Effector memory CD4-positive, alpha-beta T cell (primary cell): ENCODE results near the gene NOX5.
A peak's percentile ranks its signal among the peaks of the same experiment; 100 is the strongest.
"Not testable (repeated sequence)": the region's sequence is repeated elsewhere in the genome, so short reads cannot be mapped to it uniquely, and the experiment has no call there.

Experiments
- DNase-seq, 3 donors: peaks; one replicate each; pipeline ENCODE4 v3.0.0-alpha.2; 2020
- H3K27ac ChIP-seq: 2 replicates; pipeline ENCODE4 v1.7.0; 2013; ENCODE audit warnings: mild to moderate bottlenecking, low read length, moderate library complexity; ENCODE audit not compliant: insufficient read depth, poor library complexity, severe bottlenecking
- H3K27me3 ChIP-seq: replicated peaks from 2 replicates; pipeline ENCODE4 v1.7.0; 2013; ENCODE audit warnings: mild to moderate bottlenecking, low read length; ENCODE audit not compliant: insufficient read depth, control insufficient read depth, poor library complexity, severe bottlenecking
- H3K36me3 ChIP-seq: 2 replicates; pipeline ENCODE4 v1.7.0; 2013; ENCODE audit warnings: mild to moderate bottlenecking, low read length, moderate library complexity; ENCODE audit not compliant: control insufficient read depth, insufficient read depth
- H3K4me1 ChIP-seq: 2 replicates; pipeline ENCODE4 v1.7.0; 2013; ENCODE audit warnings: low read length, mild to moderate bottlenecking; ENCODE audit not compliant: control insufficient read depth, insufficient read depth, poor library complexity, severe bottlenecking
- H3K4me3 ChIP-seq: 2 replicates; pipeline ENCODE4 v1.7.0; 2013; ENCODE audit warnings: low read length, low read depth, mild to moderate bottlenecking; ENCODE audit not compliant: insufficient read depth, poor library complexity, severe bottlenecking
- H3K9me3 ChIP-seq: 2 replicates; pipeline ENCODE4 v1.7.0; 2013; ENCODE audit warnings: mild to moderate bottlenecking, low read length, moderate library complexity; ENCODE audit not compliant: control insufficient read depth

NOX5 gene

GRCh38 chr15:69067296-69067695 is 52.8 kb downstream of the NOX5 start:
- DNase-seq = no peak
- Histone ChIP-seq H3K4me3 (no peak overlapping the region), H3K9me3 (no peaks in the 10 kb centered on the region), H3K4me1 (no peaks in the 10 kb centered on the region), H3K36me3 (no peaks in the 10 kb centered on the region), H3K27me3 (no peaks in the 10 kb centered on the region), H3K27ac (no peak overlapping the region)

- H3K36me3 ChIP-seq = no peaks in the 10 kb centered on the region
- no peaks in the 10 kb centered on the region for H3K27me3 ChIP-seq
- H3K9me3 ChIP-seq = no peaks in the 10 kb centered on the region
- H3K4me3 ChIP-seq = no peak overlapping the region
- DNase-seq = no peak
- no peaks in the 10 kb centered on the region for H3K4me1 ChIP-seq
- H3K27ac ChIP-seq = no peak overlapping the region
Measured at GRCh38 chr15:69068157-69068556, 53.7 kb downstream of the NOX5 start.

DNA sequence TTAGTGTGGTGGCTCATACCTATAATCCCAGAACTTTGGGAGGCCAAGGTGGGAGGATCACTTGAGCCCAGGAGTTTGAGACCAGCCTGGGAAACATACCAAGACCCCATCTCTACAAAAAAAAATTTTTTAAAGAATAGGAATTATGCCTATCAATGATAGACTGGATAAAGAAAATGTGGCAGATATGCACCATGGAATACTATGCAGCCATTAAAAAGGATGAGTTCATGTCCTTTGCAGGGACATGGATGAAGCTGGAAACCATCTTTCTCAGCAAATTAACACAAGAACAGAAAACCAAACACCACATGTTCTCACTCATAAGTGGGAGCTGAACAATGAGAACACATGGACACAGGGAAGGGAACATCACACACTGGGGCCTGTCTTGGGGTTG is 54.8 kb downstream of the NOX5 start:
- not testable (repeated sequence) for H3K27me3 ChIP-seq, H3K4me1 ChIP-seq, DNase-seq, H3K36me3 ChIP-seq, H3K27ac ChIP-seq, H3K9me3 ChIP-seq, H3K4me3 ChIP-seq

DNA sequence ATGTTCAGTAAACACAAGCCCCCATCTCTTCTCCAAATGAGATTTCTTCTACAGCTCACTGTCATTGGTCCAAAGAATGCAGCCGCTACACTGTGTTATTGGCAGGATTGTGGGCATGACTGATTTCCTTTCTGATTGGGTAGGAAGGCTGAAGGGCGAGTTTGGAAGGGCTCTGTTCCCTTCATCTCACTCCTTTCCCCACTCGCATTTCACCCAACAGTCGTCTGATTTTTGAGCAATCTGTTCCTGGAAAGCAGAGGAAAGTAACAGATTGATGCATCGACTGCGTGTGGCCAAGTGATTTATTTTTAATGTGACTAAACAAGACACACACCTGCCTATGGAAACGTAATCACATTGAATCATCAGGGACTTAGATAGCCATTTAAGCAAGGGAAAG is 55.5 kb downstream of the NOX5 start:
- H3K36me3 ChIP-seq = no peaks in the 10 kb centered on the region
- peaks cover 7% of the 10 kb centered on the region for H3K4me1 ChIP-seq
- H3K9me3 ChIP-seq = no peaks in the 10 kb centered on the region
- no peak for DNase-seq
- H3K4me3 ChIP-seq = no peak overlapping the region
- H3K27ac ChIP-seq = no peak overlapping the region
- H3K27me3 ChIP-seq = no peaks in the 10 kb centered on the region

DNA sequence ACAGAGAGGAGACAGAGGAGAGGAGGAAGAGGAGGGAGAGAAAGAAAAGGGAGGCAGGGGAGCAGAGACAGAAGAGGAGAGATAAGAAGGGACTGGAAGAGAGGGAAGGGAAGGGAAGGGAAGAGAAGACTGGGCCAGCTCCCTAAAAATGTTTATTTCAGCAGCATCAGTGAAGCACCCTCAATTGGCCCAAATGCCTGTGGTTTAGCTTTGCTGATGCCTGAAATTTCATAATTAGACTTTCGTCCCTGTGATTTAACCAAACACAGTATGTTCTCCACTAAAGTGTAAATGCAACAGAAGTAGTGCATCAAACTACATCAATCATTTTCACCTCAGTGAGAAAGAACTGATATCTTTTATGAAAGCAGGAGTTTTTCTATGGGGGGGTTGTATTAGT is 55.9 kb downstream of the NOX5 start:
- H3K4me1 ChIP-seq = peaks cover 7% of the 10 kb centered on the region
- no peak overlapping the region for H3K4me3 ChIP-seq
- no peaks in the 10 kb centered on the region for H3K36me3 ChIP-seq
- no peak for DNase-seq
- H3K27ac ChIP-seq = no peak overlapping the region
- no peaks in the 10 kb centered on the region for H3K27me3 ChIP-seq
- H3K9me3 ChIP-seq = no peaks in the 10 kb centered on the region

GRCh38 chr15:69071260-69071659 is 56.8 kb downstream of the NOX5 start:
- no peaks in the 10 kb centered on the region for H3K9me3 ChIP-seq
- H3K27me3 ChIP-seq = no peaks in the 10 kb centered on the region
- H3K36me3 ChIP-seq = no peaks in the 10 kb centered on the region
- peaks cover 7% of the 10 kb centered on the region for H3K4me1 ChIP-seq
- no peak for DNase-seq
- H3K27ac ChIP-seq = no peak overlapping the region
- no peak overlapping the region for H3K4me3 ChIP-seq

GRCh38 chr15:69072906-69073305 is 58.4 kb downstream of the NOX5 start:
- H3K27ac ChIP-seq = no peak overlapping the region
- no peak overlapping the region for H3K4me3 ChIP-seq
- no peaks in the 10 kb centered on the region for H3K27me3 ChIP-seq
- no peaks in the 10 kb centered on the region for H3K36me3 ChIP-seq
- peaks cover 7% of the 10 kb centered on the region for H3K4me1 ChIP-seq
- no peaks in the 10 kb centered on the region for H3K9me3 ChIP-seq
- DNase-seq = no peak

DNA sequence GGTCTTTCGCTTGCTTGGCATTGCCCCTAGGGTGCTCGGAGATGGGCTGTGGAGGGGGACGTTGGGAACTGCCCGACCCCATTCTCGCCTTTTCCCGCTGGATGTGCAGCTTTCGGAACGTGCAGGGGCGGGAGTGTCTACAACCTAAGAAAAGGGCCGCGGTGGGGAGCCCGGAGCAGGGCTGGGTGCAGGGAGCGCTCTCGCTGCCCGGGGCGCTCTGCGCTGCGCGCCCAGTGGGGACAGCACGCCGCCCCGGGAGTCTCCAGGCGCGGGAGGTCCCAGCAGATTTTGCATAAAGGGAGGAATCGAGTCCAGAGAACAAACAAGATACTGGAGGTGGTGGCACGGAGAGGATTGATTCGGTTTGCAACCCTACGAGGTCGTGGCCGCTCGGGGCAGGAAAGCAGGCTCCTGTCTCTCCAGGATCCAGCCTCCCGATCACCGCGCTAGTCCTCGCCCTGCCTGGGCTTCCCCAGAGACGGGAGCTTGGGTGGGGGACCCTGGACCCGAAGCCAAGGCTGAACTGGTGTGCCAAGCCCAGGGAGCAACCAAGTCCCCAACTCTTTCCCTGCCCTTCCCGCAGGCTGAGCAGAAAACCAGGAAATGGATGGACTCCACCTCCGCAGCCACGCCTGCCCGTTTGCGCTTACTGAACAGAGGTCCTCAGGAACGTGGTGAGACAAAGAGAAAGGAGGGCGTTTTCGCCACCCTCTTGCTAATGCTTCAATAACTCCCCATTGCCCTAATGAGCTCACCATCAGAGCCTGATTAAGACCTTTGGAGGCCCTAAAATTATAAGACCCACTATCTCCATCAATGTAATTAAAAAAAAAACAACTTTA is 59.7 kb downstream of the NOX5 start:
- Histone ChIP-seq H3K4me1 (peaks cover 7% of the 10 kb centered on the region), H3K4me3 (peak overlapping the region; percentile 22), H3K27me3 (no peaks in the 10 kb centered on the region), H3K27ac (no peak overlapping the region), H3K36me3 (no peaks in the 10 kb centered on the region), H3K9me3 (no peaks in the 10 kb centered on the region)
- DNase-seq = no peak

GRCh38 chr15:69074843-69075224 is 60.3 kb downstream of the NOX5 start:
- no peaks in the 10 kb centered on the region for H3K9me3 ChIP-seq
- no peak overlapping the region for H3K4me3 ChIP-seq
- no peak for DNase-seq

GRCh38 chr15:69075440-69075839 is 60.9 kb downstream of the NOX5 start:
- H3K9me3 ChIP-seq = no peaks in the 10 kb centered on the region
- H3K36me3 ChIP-seq = no peaks in the 10 kb centered on the region
- no peak for DNase-seq
- H3K4me3 ChIP-seq = no peak overlapping the region
- H3K27ac ChIP-seq = no peak overlapping the region
- H3K4me1 ChIP-seq = peaks cover 7% of the 10 kb centered on the region
- no peaks in the 10 kb centered on the region for H3K27me3 ChIP-seq

More at GRCh38 chr15:69074843-69075224, 60.3 kb downstream of the NOX5 start:
- H3K36me3 ChIP-seq = no peaks in the 10 kb centered on the region
- H3K27me3 ChIP-seq = no peaks in the 10 kb centered on the region
- no peak overlapping the region for H3K27ac ChIP-seq
- peaks cover 7% of the 10 kb centered on the region for H3K4me1 ChIP-seq
